HepG2 (cell line): ENCODE data around the gene WSB1.

ENCODE experiments used
- EZH2 ChIP-seq: conservative IDR thresholded peaks from 2 replicates; pipeline ENCODE4 v1.6.1; 2012; ENCODE audit warnings: mild to moderate bottlenecking, low read depth, low read length, moderate library complexity
- MEIS1 ChIP-seq: sonication (generic); formaldehyde crosslinking; IDR thresholded peaks from 2 replicates; pipeline ENCODE4 v1.9.0; 2021; ENCODE audit warnings: mild to moderate bottlenecking, missing genetic modification reagents, moderate library complexity, borderline replicate concordance
- NCOR1 ChIP-seq: fragments of 200-600 bp; sonication (generic); IDR thresholded peaks from 2 replicates; pipeline ENCODE4 v1.7.0; 2017; ENCODE audit warnings: antibody characterized with exemption, low read length, borderline replicate concordance
- SETDB1 ChIP-seq: sonication (generic); formaldehyde crosslinking; IDR thresholded peaks from 2 replicates; pipeline ENCODE4 v1.5.1; 2020; ENCODE audit warnings: missing genetic modification reagents, mild to moderate bottlenecking, borderline replicate concordance
- ZFP62 ChIP-seq: sonication (generic); formaldehyde crosslinking; IDR thresholded peaks from 2 replicates; pipeline ENCODE4 v1.4.0; 2020; ENCODE audit warnings: missing genetic modification reagents
- ZNF263 ChIP-seq: sonication (generic); formaldehyde crosslinking; IDR thresholded peaks from 2 replicates; pipeline ENCODE4 v1.4.0; 2020; ENCODE audit warnings: missing genetic modification reagents
- TF ChIP-seq, protein P1 (sequence below): IDR thresholded peaks from 2 replicates; pipeline ENCODE4 v1.6.1; 2012; ENCODE audit warnings: low read depth, low read length, improper control_type of control experiment
- TF ChIP-seq, protein P2 (sequence below): sonication (generic); formaldehyde crosslinking; IDR thresholded peaks from 2 replicates; pipeline ENCODE4 v1.5.0; 2020; ENCODE audit warnings: mild to moderate bottlenecking, missing genetic modification reagents, moderate library complexity
- TF ChIP-seq, protein P3 (sequence below): sonication (generic); formaldehyde crosslinking; IDR thresholded peaks from 2 replicates; pipeline ENCODE4 v1.4.0; 2020; ENCODE audit warnings: missing genetic modification reagents

DNA sequence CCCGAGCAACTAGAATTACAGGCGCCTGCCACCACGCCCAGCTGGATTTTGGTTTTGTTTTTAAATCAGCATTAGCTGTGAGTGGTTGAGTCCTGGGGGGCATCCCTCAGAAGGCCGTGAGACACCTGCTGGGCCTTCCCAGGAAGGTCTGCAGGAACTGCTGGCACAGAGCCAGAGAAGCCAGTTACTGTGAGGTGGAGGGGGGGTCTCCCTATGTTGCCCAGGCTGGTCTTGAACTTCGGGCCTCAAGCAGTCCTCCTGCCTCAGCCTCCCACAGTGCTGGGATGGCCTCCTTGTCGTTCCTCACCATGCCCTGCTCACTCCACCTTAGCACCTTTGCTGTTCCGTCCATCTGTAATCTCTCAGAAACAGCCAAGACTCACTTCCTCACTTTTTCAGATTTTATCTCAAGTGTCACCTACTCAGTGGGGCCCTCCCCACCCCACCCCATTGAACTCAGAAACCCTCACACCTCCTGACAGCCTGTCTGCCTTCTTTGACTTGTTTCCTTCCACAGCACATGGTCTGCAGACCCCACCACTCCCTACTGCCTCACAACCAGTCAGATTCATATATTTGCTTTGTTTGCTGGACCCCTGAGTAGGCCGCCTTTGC is 62.3 kb downstream of the WSB1 start:
- TF ChIP-seq EZH2 (no peak), MEIS1 (CRISPR knock-in tag) (no peak), ZNF263 (CRISPR knock-in tag) (no peak), ZFP62 (CRISPR knock-in tag) (no peak), NCOR1 (no peak), SETDB1 (CRISPR knock-in tag) (no peak)
- TF ChIP-seq, protein P1, sequence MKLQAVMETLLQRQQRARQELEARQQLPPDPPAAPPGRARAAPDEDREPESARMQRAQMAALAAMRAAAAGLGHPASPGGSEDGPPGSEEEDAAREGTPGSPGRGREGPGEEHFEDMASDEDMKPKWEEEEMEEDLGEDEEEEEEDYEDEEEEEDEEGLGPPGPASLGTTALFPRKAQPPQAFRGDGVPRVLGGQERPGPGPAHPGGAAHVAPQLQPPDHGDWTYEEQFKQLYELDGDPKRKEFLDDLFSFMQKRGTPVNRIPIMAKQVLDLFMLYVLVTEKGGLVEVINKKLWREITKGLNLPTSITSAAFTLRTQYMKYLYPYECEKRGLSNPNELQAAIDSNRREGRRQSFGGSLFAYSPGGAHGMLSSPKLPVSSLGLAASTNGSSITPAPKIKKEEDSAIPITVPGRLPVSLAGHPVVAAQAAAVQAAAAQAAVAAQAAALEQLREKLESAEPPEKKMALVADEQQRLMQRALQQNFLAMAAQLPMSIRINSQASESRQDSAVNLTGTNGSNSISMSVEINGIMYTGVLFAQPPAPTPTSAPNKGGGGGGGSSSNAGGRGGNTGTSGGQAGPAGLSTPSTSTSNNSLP, result no peak
- TF ChIP-seq, protein P2, sequence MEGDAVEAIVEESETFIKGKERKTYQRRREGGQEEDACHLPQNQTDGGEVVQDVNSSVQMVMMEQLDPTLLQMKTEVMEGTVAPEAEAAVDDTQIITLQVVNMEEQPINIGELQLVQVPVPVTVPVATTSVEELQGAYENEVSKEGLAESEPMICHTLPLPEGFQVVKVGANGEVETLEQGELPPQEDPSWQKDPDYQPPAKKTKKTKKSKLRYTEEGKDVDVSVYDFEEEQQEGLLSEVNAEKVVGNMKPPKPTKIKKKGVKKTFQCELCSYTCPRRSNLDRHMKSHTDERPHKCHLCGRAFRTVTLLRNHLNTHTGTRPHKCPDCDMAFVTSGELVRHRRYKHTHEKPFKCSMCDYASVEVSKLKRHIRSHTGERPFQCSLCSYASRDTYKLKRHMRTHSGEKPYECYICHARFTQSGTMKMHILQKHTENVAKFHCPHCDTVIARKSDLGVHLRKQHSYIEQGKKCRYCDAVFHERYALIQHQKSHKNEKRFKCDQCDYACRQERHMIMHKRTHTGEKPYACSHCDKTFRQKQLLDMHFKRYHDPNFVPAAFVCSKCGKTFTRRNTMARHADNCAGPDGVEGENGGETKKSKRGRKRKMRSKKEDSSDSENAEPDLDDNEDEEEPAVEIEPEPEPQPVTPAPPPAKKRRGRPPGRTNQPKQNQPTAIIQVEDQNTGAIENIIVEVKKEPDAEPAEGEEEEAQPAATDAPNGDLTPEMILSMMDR (CRISPR knock-in tag), result no peak
- TF ChIP-seq, protein P3, sequence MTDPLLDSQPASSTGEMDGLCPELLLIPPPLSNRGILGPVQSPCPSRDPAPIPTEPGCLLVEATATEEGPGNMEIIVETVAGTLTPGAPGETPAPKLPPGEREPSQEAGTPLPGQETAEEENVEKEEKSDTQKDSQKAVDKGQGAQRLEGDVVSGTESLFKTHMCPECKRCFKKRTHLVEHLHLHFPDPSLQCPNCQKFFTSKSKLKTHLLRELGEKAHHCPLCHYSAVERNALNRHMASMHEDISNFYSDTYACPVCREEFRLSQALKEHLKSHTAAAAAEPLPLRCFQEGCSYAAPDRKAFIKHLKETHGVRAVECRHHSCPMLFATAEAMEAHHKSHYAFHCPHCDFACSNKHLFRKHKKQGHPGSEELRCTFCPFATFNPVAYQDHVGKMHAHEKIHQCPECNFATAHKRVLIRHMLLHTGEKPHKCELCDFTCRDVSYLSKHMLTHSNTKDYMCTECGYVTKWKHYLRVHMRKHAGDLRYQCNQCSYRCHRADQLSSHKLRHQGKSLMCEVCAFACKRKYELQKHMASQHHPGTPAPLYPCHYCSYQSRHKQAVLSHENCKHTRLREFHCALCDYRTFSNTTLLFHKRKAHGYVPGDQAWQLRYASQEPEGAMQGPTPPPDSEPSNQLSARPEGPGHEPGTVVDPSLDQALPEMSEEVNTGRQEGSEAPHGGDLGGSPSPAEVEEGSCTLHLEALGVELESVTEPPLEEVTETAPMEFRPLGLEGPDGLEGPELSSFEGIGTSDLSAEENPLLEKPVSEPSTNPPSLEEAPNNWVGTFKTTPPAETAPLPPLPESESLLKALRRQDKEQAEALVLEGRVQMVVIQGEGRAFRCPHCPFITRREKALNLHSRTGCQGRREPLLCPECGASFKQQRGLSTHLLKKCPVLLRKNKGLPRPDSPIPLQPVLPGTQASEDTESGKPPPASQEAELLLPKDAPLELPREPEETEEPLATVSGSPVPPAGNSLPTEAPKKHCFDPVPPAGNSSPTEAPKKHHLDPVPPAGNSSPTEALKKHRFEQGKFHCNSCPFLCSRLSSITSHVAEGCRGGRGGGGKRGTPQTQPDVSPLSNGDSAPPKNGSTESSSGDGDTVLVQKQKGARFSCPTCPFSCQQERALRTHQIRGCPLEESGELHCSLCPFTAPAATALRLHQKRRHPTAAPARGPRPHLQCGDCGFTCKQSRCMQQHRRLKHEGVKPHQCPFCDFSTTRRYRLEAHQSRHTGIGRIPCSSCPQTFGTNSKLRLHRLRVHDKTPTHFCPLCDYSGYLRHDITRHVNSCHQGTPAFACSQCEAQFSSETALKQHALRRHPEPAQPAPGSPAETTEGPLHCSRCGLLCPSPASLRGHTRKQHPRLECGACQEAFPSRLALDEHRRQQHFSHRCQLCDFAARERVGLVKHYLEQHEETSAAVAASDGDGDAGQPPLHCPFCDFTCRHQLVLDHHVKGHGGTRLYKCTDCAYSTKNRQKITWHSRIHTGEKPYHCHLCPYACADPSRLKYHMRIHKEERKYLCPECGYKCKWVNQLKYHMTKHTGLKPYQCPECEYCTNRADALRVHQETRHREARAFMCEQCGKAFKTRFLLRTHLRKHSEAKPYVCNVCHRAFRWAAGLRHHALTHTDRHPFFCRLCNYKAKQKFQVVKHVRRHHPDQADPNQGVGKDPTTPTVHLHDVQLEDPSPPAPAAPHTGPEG (CRISPR knock-in tag), result no peak
